Naive B cell (primary cell): ENCODE results near the gene UFD1. TPM values are rescaled to one million over a fixed set of nuclear protein-coding genes. Genes with fewer than 3 reads are reported as not detected.
"Not testable (repeated sequence)": the region's sequence is repeated elsewhere in the genome, so short reads cannot be mapped to it uniquely, and the experiment has no call there.

ENCODE experiments used
- ATAC-seq, 2 donors: fragments of 150-1000 bp; cut with Tn5 transposase; 2 replicates each; pipeline ENCODE4 v1.10.0; 2021; ENCODE audit warnings: low read depth in 2 of 2, mild to moderate bottlenecking in 2 of 2, moderate library complexity in 2 of 2
- DNase-seq: peaks from one replicate; pipeline ENCODE4 v3.0.0; 2022
- H3K27ac Mint-ChIP-seq, 6 donors: one replicate each; pipeline ENCODE4 v1.8.0; 2020 to 2022; ENCODE audit warnings: mild to moderate bottlenecking in 6 of 6, mixed read lengths in 6 of 6, moderate library complexity in 5 of 6, inconsistent platforms in 2 of 6
- H3K27me3 Mint-ChIP-seq, 3 donors: one replicate each; pipeline ENCODE4 v1.8.0; 2021 to 2022; ENCODE audit warnings: mixed read lengths in 3 of 3, mild to moderate bottlenecking in 1 of 3
- H3K36me3 Mint-ChIP-seq, 2 donors: one replicate each; pipeline ENCODE4 v1.8.0; 2020 to 2022; ENCODE audit warnings: mixed read lengths in 2 of 2, inconsistent platforms in 1 of 2, mild to moderate bottlenecking in 1 of 2
- H3K4me1 Mint-ChIP-seq, 3 donors: one replicate each; pipeline ENCODE4 v1.8.0; 2020 to 2022; ENCODE audit warnings: mixed read lengths in 3 of 3, inconsistent platforms in 1 of 3, mild to moderate bottlenecking in 1 of 3, moderate library complexity in 1 of 3
- H3K4me3 Mint-ChIP-seq, 8 donors: one replicate each; pipeline ENCODE4 v1.8.0; 2020 to 2022; ENCODE audit warnings: mild to moderate bottlenecking in 8 of 8, mixed read lengths in 8 of 8, moderate library complexity in 8 of 8, inconsistent platforms in 2 of 8
- H3K9me3 Mint-ChIP-seq, 7 donors: one replicate each; pipeline ENCODE4 v1.8.0; 2020 to 2022; ENCODE audit warnings: mixed read lengths in 7 of 7, mild to moderate bottlenecking in 5 of 7, inconsistent platforms in 2 of 7, moderate library complexity in 1 of 7
- polyA plus RNA-seq, 6 donors: library from polyadenylated mRNA; unstranded; fragments of 300-500 nt; fragmentation: Illumina TruSeq; gene quantifications; one replicate each; pipeline ENCODE4 v1.2.3, GENCODE V29; 2021; ENCODE audit warnings: low read depth in 6 of 6

Gene UFD1
- polyA plus RNA-seq, 6 donors from 2014 or later: 55.0 to 107 (median 61.8) TPM

- H3K27ac Mint-ChIP-seq: peak overlapping the region in 1 of 6 donors; percentile 71
- ATAC-seq (no peak), DNase-seq (no peak)
- H3K9me3 Mint-ChIP-seq: no peaks in the 10 kb centered on the region
- no peak overlapping the region for H3K4me3 Mint-ChIP-seq
- no peaks in the 10 kb centered on the region for H3K27me3 Mint-ChIP-seq
- H3K4me1 Mint-ChIP-seq: peaks cover 36 to 52% (median 41%) of the 10 kb centered on the region in 3 donors
- no peaks in the 10 kb centered on the region for H3K36me3 Mint-ChIP-seq
Observed at GRCh38 chr22:19442166-19442565, 36.8 kb downstream of the UFD1 start.

GRCh38 chr22:19440411-19441195, 38.4 kb downstream of the UFD1 start:
- Mint-ChIP-seq H3K4me3 (peak overlapping the region in 1 of 8 donors; percentile 59), H3K36me3 (no peaks in the 10 kb centered on the region), H3K27me3 (no peaks in the 10 kb centered on the region), H3K9me3 (no peaks in the 10 kb centered on the region), H3K4me1 (peaks cover 32 to 47% (median 34%) of the 10 kb centered on the region in 3 donors), H3K27ac (peak overlapping the region in 4 of 6 donors; percentile 29 to 78 (median 44))
- DNase-seq: no peak
- ATAC-seq: no peak

GRCh38 chr22:19438298-19438697, 40.7 kb downstream of the UFD1 start:
- ATAC-seq: no peak
- Mint-ChIP-seq H3K36me3 (no peaks in the 10 kb centered on the region), H3K9me3 (no peaks in the 10 kb centered on the region), H3K27me3 (no peaks in the 10 kb centered on the region), H3K27ac (peak overlapping the region in 3 of 6 donors; percentile 9 to 66 (median 65)), H3K4me1 (peaks cover 31 to 46% (median 34%) of the 10 kb centered on the region in 3 donors), H3K4me3 (peak overlapping the region in 1 of 8 donors; percentile 69)
- no peak for DNase-seq

- not testable (repeated sequence) for DNase-seq, H3K36me3 Mint-ChIP-seq, H3K9me3 Mint-ChIP-seq, H3K27me3 Mint-ChIP-seq, ATAC-seq
- Mint-ChIP-seq H3K4me3 (peak overlapping the region in 3 of 8 donors; percentile 36 to 66 (median 42)), H3K27ac (peak overlapping the region in 4 of 6 donors; percentile 30 to 92 (median 72)), H3K4me1 (peaks cover 26 to 42% (median 34%) of the 10 kb centered on the region in 3 donors)
Observed at GRCh38 chr22:19436444-19437161, 42.4 kb downstream of the UFD1 start.

- DNase-seq (no peak), ATAC-seq (no peak)
- H3K9me3 Mint-ChIP-seq: no peaks in the 10 kb centered on the region
- H3K27ac Mint-ChIP-seq: peak overlapping the region; percentile 9 to 96 (median 94)
- H3K4me3 Mint-ChIP-seq: peak overlapping the region in 6 of 8 donors; percentile 65 to 100 (median 82)
- no peaks in the 10 kb centered on the region for H3K27me3 Mint-ChIP-seq
- H3K4me1 Mint-ChIP-seq: peaks cover 28 to 51% (median 44%) of the 10 kb centered on the region in 3 donors
- H3K36me3 Mint-ChIP-seq: no peaks in the 10 kb centered on the region
Observed at GRCh38 chr22:19434829-19435580, 44.0 kb downstream of the UFD1 start.

- Mint-ChIP-seq H3K4me3 (peak overlapping the region; percentile 55 to 100 (median 72)), H3K4me1 (peaks cover 34 to 57% (median 50%) of the 10 kb centered on the region in 3 donors), H3K36me3 (no peaks in the 10 kb centered on the region), H3K9me3 (no peaks in the 10 kb centered on the region), H3K27me3 (no peaks in the 10 kb centered on the region), H3K27ac (peak overlapping the region; percentile 88 to 96 (median 94))
- DNase-seq (no peak), ATAC-seq (no peak)
Observed at GRCh38 chr22:19434401-19434800, 44.6 kb downstream of the UFD1 start.

- Mint-ChIP-seq H3K27me3 (no peaks in the 10 kb centered on the region), H3K27ac (peak within 1 kb of the TSS; percentile 92 to 98 (median 96)), H3K36me3 (no peaks in the 10 kb centered on the region), H3K9me3 (no peaks in the 10 kb centered on the region), H3K4me1 (peaks cover 29 to 70% (median 53%) of the 10 kb centered on the region in 3 donors), H3K4me3 (peak within 1 kb of the TSS; percentile 89 to 100 (median 94))
- ATAC-seq: peak; percentile 82 to 83
- DNase-seq: peak; percentile 87
Observed at GRCh38 chr22:19432133-19432851, 46.7 kb downstream of the UFD1 start, which contains the start of gene MRPL40. Gene MRPL40, plus strand, starts transcription at chr22:19432545. Its CDS starts 10 bp downstream, at chr22:19432555.

- DNase-seq (peak; percentile 86), ATAC-seq (peak; percentile 60 to 65)
- Mint-ChIP-seq H3K9me3 (no peaks in the 10 kb centered on the region), H3K36me3 (no peaks in the 10 kb centered on the region), H3K27ac (peak within 1 kb of the TSS; percentile 92 to 98 (median 96)), H3K4me3 (peak within 1 kb of the TSS; percentile 89 to 100 (median 94)), H3K4me1 (peaks cover 32 to 72% (median 56%) of the 10 kb centered on the region in 3 donors), H3K27me3 (no peaks in the 10 kb centered on the region)
Observed at GRCh38 chr22:19431649-19432132, 47.3 kb downstream of the UFD1 start, which contains the start of gene HIRA. Gene HIRA, minus strand, starts transcription at chr22:19431733. Its CDS starts 257 bp downstream, at chr22:19431476.

- Mint-ChIP-seq H3K27me3 (no peaks in the 10 kb centered on the region), H3K36me3 (no peaks in the 10 kb centered on the region), H3K27ac (peak overlapping the region; percentile 51 to 94 (median 92)), H3K9me3 (no peaks in the 10 kb centered on the region), H3K4me3 (peak overlapping the region; percentile 84 to 100 (median 90)), H3K4me1 (peaks cover 36 to 75% (median 60%) of the 10 kb centered on the region in 3 donors)
- DNase-seq (peak; percentile 10), ATAC-seq (peak in 1 of 2 donors; percentile 0)
Observed at GRCh38 chr22:19430890-19431541, 48.0 kb downstream of the UFD1 start.

- ATAC-seq: no peak
- H3K9me3 Mint-ChIP-seq: no peaks in the 10 kb centered on the region
Observed at GRCh38 chr22:19429950-19430889, 48.8 kb downstream of the UFD1 start.

GRCh38 chr22:19424186-19424500, 54.9 kb downstream of the UFD1 start:
- H3K4me3 Mint-ChIP-seq: no peak overlapping the region
- H3K27me3 Mint-ChIP-seq: no peaks in the 10 kb centered on the region
- H3K9me3 Mint-ChIP-seq: no peaks in the 10 kb centered on the region
- peak overlapping the region in 1 of 6 donors; percentile 24 for H3K27ac Mint-ChIP-seq
- H3K4me1 Mint-ChIP-seq: peaks cover 51 to 77% (median 58%) of the 10 kb centered on the region in 3 donors
- no peak for ATAC-seq
- DNase-seq: no peak
- H3K36me3 Mint-ChIP-seq: no peaks in the 10 kb centered on the region

More at GRCh38 chr22:19429950-19430889, 48.8 kb downstream of the UFD1 start:
- DNase-seq: peak; percentile 22
- peak overlapping the region; percentile 51 to 94 (median 92) for H3K27ac Mint-ChIP-seq
- H3K4me1 Mint-ChIP-seq: peaks cover 34 to 74% (median 57%) of the 10 kb centered on the region in 3 donors
- H3K36me3 Mint-ChIP-seq: no peaks in the 10 kb centered on the region
- no peaks in the 10 kb centered on the region for H3K27me3 Mint-ChIP-seq
- peak overlapping the region; percentile 84 to 100 (median 90) for H3K4me3 Mint-ChIP-seq
